Right forelimb (tissue), 1 donor: ENCODE data around the gene LYPD6B.

ENCODE experiments used
- DNase-seq: peaks from one replicate; pipeline ENCODE4 v3.0.0-alpha.2; 2018

Gene LYPD6B

GRCh38 chr2:149080099-149080498 is 41.6 kb downstream of the LYPD6B start:
- DNase-seq, result no peak

DNA sequence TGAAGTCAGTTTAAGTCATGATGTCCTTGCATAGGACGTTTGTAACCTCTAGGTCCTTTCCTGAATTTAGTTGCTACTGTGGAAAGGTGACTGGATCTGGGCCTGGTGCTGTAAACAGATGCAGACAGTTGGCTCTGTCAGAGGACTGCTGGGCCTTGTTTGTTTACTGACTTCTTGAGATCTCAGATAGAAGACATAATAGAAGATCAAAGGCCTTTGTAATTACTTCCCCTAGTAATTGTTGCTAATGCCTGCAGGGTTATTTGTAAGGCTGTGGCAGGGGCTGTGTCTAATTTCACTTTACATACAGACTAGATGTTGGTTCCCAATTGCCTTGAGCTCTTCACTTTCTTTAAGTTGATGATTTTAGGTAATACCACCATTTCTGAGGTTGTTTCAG is 42.5 kb downstream of the LYPD6B start:
- DNase-seq, result no peak

DNA sequence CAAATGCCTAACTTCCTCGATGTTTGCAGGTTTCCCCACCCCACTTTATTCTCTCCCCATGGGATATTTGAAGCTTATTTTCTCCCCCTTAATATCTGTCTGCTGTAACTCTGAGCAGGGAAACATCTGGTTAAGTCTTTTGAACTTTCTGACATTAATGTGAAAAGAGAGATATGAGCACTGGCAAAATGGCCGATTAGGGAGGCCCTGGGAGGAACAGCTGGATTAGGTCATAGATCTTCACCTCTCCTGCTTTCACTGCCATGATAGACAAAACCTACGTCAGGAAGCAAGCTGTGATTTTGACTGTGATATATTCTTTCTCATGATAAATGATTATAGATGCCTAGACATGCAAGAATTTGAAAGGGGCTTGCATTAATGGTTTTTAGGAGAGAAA is 43.6 kb downstream of the LYPD6B start:
- DNase-seq, result no peak

GRCh38 chr2:149082735-149083134 is 44.2 kb downstream of the LYPD6B start:
- no peak for DNase-seq

GRCh38 chr2:149084924-149085795 is 46.7 kb downstream of the LYPD6B start:
- no peak for DNase-seq

DNA sequence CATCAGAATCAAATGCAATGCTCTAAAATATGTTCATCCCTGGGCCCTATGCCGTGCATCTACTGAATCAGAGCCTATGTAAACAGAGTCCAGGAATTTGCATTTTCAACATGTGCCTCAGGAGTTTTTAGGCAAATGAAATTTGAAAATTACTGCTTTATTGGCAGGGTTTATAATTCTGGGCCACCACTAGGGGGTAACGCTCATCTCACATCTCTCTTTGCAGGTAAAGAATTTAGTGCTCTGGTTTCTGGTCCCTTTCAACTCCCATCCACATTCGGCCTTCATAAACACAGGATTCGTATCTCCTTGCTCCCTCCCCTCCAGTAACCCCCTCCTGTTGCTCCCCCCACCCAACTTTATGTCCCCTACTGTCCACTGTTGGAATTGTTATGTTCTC is 49.3 kb downstream of the LYPD6B start:
- DNase-seq, result no peak

DNA sequence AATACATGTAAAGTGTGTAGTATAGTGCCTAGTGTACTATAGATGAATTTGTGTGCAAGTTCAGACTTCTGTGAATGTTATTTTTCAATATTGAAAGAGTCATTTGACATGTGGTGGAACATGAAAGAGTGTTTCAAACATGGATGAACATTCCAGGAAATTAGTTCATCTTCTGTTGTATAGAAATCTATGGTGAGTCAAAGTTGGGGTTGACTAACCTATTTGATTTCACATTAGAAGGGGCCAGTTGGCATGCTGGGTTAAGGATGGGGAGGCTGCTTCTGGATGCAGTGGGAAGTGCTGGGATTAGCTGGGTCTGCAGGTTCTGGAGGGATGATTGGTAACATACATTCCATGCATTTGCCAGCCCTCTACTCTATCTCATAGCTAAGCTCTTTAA is 50.6 kb downstream of the LYPD6B start:
- no peak for DNase-seq

DNA sequence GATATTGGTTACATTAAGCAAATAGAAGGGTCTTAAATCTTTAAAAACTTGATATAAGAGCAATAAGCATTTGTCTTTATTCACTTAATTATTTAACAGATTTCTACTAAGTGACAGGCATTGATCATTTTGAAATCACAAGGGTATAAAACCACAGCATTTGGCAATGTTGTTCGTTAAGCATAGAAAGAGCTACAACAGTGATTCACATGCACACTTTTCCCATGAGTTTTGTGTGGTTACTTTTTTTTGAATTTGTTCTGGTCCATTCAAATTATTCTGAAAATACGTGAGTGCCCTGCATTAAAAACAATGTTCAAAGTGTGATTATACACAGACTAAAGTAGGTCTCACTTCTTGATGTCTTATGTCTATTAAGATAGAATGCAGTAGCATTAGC is 52.2 kb downstream of the LYPD6B start:
- DNase-seq, result no peak

GRCh38 chr2:149093579-149093978 is 55.1 kb downstream of the LYPD6B start:
- DNase-seq, result no peak

- no peak for DNase-seq
Observed at GRCh38 chr2:149094217-149095015, 55.9 kb downstream of the LYPD6B start.

- no peak for DNase-seq
Observed at GRCh38 chr2:149098701-149099100, 60.2 kb downstream of the LYPD6B start.

GRCh38 chr2:149099298-149099697 is 60.8 kb downstream of the LYPD6B start:
- DNase-seq, result no peak

DNA sequence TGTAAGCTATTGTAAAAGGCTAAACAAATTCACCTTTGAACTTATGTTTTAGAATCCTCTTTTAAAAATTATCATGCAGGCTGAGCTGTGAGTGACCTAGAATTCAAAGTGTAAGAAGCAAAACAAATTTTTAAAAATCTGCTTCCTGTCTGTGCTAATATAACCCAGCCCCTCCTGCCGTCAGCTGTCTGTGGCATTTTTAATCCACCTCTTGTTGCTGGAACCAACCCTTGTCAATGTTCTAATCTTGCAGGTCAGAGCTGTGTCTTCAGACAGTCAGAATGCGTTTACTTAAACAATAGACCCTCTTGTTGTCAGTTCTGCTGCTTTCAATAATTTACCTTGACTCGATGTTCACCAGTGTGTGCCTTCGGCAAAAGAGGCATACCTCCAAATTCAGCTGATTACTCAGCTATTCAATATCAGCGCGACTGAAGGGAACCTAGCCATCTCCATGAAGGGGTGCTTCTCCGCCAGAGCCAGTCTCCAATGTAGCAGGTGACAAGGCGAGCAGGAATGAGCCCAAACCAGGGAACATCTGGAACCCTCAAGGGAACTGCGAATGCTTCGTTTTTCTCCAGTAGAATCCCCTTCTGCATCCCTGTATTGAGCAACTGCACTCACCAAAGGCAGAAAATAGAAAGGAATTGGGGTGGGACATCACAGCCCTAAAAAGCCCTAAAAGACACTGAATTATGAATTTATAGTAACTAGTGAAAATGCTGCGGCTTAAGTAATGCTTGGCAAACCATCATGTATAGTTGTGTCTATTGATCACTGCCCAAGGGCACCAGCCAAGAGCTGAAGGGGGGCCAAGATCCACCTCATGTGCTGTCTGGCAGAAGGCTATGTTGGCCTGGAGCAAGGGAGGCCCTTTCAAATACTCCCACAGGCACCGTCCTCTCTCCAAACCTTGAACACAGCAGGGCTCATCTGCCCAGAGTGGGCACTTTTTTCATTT is 62.5 kb downstream of the LYPD6B start:
- no peak for DNase-seq

DNA sequence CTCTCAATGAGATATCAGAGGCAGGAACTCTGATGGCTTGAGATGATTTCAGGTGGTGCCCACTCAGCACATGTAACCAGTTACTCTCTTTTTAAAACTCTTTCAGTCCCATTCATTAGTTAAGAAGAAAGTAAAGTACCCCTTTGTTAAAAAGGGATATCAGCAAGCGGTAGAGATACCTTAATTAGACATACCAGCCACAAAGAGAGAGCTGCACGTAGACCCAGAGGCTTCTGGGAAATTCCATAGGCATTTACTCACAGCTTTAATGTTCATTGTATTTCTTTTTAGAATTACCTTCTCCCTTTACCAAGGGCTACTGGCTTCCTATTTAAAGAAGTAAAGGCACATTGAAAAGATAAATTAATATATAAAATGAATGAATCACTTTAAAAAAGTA is 63.3 kb downstream of the LYPD6B start:
- no peak for DNase-seq

DNA sequence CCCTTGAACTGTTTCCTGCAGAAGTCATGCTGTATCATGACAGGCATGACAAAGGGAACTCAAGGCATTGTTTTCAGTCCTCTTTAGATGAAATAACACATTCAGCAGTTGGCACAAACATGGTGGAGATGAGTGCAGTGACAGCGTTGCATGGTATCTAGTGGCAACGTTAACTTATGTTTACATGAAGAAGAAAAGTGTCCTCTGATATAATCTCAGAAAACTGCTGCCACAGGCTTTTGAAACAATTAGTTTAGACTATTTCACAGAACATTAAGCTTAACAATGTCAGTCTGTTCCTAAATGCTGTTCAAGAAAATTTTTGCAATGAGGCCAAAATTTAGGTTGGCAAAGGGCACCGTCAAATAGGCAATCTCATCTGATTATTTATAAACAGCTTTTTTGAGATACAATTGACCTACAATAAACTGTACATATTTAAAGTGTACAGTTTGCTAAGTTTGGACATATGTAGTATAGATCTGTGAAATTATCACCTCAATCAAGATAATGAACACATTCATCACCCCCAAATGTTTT is 64.7 kb downstream of the LYPD6B start:
- DNase-seq, result no peak

DNA sequence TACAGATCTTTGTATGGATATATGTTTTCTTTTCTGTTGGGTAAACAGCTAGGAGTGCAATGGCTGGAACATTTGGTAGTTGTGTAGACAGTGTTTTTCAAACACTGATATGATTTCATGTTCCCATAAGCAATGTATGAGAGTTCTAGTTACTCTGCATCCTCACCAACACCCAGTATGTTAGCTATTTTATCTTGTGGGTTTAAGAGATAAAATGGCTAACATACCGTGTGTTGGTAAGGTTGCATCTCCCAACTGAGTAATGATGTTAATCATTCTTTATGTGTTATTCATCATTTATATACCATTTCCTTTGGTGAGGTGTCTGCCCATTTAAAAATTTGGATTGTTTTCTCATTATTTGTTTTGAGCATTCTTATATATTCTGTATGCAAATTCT is 65.7 kb downstream of the LYPD6B start:
- DNase-seq, result no peak

DNA sequence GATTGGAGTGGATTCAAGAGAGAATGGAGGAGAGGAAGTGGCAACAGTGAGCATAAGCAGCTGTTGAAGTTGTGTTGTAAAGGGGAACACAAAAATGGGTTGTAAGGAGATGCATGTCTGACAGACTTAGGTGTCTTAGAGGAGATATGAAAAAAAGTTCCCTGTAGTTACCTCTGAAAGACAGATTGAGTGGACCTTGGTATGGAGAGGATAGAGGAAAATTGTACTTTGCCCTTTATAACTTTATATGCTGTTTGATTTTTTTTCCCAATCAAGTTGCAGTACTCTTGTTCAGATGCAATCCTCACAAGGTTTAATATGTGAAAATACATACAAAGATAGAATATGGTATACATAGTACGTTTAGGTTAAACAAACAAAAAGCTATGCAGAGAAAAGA is 73.6 kb downstream of the LYPD6B start:
- DNase-seq, result no peak

DNA sequence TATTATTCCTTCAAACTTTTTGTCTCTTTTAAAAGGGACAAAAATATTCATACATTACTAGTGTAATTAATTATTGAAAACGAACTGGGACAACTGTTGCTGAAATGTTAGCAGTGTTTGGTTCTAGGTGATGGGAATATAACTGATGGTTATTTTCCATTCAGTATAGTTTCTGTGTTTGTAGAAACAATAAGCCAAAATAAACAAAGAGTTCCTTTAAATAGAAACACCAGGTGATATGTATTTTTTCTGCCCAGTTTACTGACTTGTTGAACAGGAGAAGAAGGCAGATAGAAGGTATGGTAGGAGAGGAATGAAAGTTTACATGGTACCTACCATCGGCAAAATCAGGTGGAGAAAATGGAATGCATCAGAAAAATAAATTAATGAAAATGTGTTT is 74.2 kb downstream of the LYPD6B start:
- no peak for DNase-seq

DNA sequence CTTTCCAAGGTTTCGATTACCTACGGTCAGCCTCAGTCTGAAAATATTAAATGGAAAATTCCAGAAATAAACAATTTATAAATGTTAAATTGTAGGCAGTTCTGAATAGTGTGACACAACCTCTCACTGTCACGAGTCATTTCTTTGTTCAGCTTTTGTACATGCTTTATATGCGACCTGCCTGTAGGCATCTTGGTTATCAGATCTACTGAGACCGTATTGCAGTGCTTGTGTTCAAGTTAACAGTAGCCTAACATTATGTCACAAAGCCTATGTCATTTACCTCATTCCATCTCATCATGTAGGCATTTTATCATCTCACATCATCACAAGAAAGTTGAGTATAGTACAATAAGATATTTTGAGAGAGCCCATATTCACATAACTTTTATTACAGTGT is 77.3 kb downstream of the LYPD6B start:
- no peak for DNase-seq

GRCh38 chr2:149119368-149119767 is 80.9 kb downstream of the LYPD6B start:
- no peak for DNase-seq

DNA sequence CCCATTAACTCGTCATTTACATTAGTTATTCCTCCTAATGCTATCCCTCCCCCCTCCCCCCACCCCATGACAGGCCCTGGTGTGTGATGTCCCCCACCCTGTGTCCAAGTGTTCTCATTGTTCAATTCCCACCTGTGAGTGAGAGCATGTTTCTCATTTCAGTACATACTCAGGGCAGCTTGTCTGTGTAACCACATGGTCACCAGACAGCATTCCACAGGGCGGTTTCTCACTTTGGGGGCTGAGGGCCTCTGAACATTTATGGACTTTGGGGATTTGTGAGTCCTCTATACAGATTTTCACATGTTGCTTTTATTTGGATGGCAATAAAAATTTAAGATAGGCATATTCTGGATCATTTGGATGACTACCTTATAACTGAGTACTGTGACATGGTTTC is 84.0 kb downstream of the LYPD6B start:
- DNase-seq, result no peak

DNA sequence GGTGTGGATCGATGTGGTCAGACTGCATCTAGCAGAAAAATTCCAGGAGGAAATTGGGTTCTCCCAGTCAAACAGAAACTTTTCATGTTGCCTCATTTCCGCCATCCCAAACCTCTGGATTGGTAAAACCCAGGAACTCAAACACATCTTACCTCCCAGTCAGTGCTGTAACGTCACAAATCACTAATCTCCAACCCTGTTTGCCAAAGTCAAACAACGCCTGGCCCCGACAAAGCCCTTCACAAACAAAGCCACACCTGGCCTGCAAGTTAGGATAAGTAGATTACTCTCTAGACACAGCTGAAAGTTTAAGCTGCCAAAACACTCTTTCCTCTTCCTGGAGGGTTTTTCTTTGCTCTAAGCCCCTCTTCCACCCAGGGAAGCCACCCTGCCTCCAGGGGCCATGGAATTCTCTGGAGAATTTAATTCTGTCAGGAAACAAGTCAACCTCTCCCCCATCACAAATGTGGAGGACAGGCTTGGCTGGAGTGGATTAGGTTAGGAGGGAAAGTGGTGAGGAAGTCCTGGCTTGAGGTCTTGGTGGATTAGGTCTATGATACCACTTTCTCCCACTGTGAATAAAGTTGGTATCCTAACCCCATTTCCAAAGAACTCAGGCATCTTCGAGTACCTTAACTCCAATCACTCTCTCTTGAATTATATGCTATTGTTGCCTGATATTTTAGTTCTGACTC is 86.7 kb downstream of the LYPD6B start:
- DNase-seq, result no peak
